ENCODE measurements around the gene NDUFS7. TPM values are rescaled to one million over a fixed set of nuclear protein-coding genes. Genes with fewer than 3 reads are reported as not detected.
A peak's percentile ranks its signal among the peaks of the same experiment; 100 is the strongest.

Gene NDUFS7
- total and polyA plus RNA-seq, 9 of the 15 experiments (the other 6 are each of a cell fraction or from before 2014, with no cell fraction given) = 6.0 to 271 (median 60.6) TPM

GRCh38 chr19:1438035-1438932 lies 54.6 kb downstream of the NDUFS7 start, which contains the start of gene RPS15 (continued):
- peak; percentile 52 for TF ChIP-seq ZFP36 (IDR thresholded peaks at IDR 0.05; ENCODE audit: low read depth, low read length, partially characterized antibody)
- TF ChIP-seq ZNF609 (CRISPR knock-in tag; IDR thresholded peaks at IDR 0.05; ENCODE audit: borderline replicate concordance) = peak; percentile 75; the same call in 1 of the 2 replicates
- no peak for TF ChIP-seq TEAD2 (tag; IDR thresholded peaks at IDR 0.05)
- TF ChIP-seq BRCA1 (IDR thresholded peaks at IDR 0.05) = no peak
- 0 out of 2 replicates have a peak, but pooled peaks have one; percentile 74 for TF ChIP-seq BRCA1 (CRISPR knock-in tag; IDR thresholded peaks at IDR 0.05)
- TF ChIP-seq ASH1L (IDR thresholded peaks at IDR 0.05; ENCODE audit: borderline replicate concordance, low read depth, partially characterized antibody) = no peak
- peak; percentile 87 for TF ChIP-seq ZBTB33 (CRISPR knock-in tag; IDR thresholded peaks at IDR 0.05)
- TF ChIP-seq PHF8 (IDR thresholded peaks at IDR 0.05; ENCODE audit: borderline replicate concordance, low read length) = peak; percentile 97
- no peak for TF ChIP-seq ARNT (IDR thresholded peaks at IDR 0.05)
- no peak for TF ChIP-seq CHD4 (IDR thresholded peaks at IDR 0.05; ENCODE audit: insufficient read depth, insufficient replicate concordance, low read depth, low read length, poor library complexity, severe bottlenecking)
- peak; percentile 47; the same call in 1 of the 2 replicates for TF ChIP-seq ARID1B (IDR thresholded peaks at IDR 0.05)
- TF ChIP-seq MYC (IDR thresholded peaks at IDR 0.05; ENCODE audit: low read depth, low read length) = peak; percentile 95
- TF ChIP-seq MYC (CRISPR knock-in tag; IDR thresholded peaks at IDR 0.05; ENCODE audit: borderline replicate concordance, low read depth) = peak; percentile 97; the same call in 1 of the 2 replicates
- TF ChIP-seq GTF3C2 (IDR thresholded peaks at IDR 0.05; ENCODE audit: borderline replicate concordance, extremely low read depth, insufficient read length) = no peak
- no peak for TF ChIP-seq POLR3A (IDR thresholded peaks at IDR 0.05; ENCODE audit: borderline replicate concordance, extremely low read depth, insufficient read depth, insufficient read length)
- no peak for TF ChIP-seq KDM1A (IDR thresholded peaks at IDR 0.05)
